GM23248 (cell line): ENCODE measurements around the gene NOL3. TPM values are rescaled to one million over a fixed set of nuclear protein-coding genes. Genes with fewer than 3 reads are reported as not detected.

Experiments used
- DNase-seq: peaks from one replicate; pipeline ENCODE4 v3.0.0-alpha.2; 2015
- H2AFZ ChIP-seq: fragments of 200-600 bp; sonication (generic); 2 replicates; pipeline ENCODE4 v1.6.1; 2016; ENCODE audit warnings: antibody characterized with exemption
- H3F3A ChIP-seq: fragments of 200-600 bp; sonication (generic); 2 replicates; pipeline ENCODE4 v1.6.1; 2016; ENCODE audit warnings: mild to moderate bottlenecking, antibody characterized with exemption, mixed run types; ENCODE audit not compliant: insufficient read depth
- H3K27ac ChIP-seq: fragments of 200-600 bp; sonication (generic); 2 replicates; pipeline ENCODE4 v1.5.1; 2016; ENCODE audit warnings: mild to moderate bottlenecking
- H3K27me3 ChIP-seq: fragments of 200-600 bp; sonication (generic); replicated peaks from 2 replicates; pipeline ENCODE4 v1.6.1; 2016; ENCODE audit warnings: mild to moderate bottlenecking; ENCODE audit not compliant: insufficient read depth
- H3K36me3 ChIP-seq: fragments of 200-600 bp; sonication (generic); 2 replicates; pipeline ENCODE4 v1.6.1; 2016; ENCODE audit warnings: low read depth, mild to moderate bottlenecking
- H3K4me1 ChIP-seq: fragments of 200-600 bp; sonication (generic); 2 replicates; pipeline ENCODE4 v1.6.1; 2016; ENCODE audit warnings: mild to moderate bottlenecking; ENCODE audit not compliant: insufficient read depth
- H3K4me2 ChIP-seq: fragments of 200-600 bp; sonication (generic); one replicate; pipeline ENCODE4 v1.6.1; 2016; ENCODE audit warnings: mild to moderate bottlenecking; ENCODE audit not compliant: unreplicated experiment
- H3K4me3 ChIP-seq: fragments of 200-600 bp; sonication (generic); 2 replicates; pipeline ENCODE4 v1.5.1; 2016; ENCODE audit warnings: mild to moderate bottlenecking
- H3K79me2 ChIP-seq: fragments of 200-600 bp; sonication (generic); 2 replicates; pipeline ENCODE4 v1.6.1; 2016; ENCODE audit warnings: mild to moderate bottlenecking; ENCODE audit not compliant: insufficient read depth
- H3K9ac ChIP-seq: fragments of 200-600 bp; sonication (generic); 2 replicates; pipeline ENCODE4 v1.6.1; 2016; ENCODE audit warnings: mild to moderate bottlenecking
- H3K9me2 ChIP-seq: fragments of 200-600 bp; sonication (generic); 2 replicates; pipeline ENCODE4 v1.6.1; 2016; ENCODE audit warnings: mixed run types, mild to moderate bottlenecking, moderate library complexity; ENCODE audit not compliant: insufficient read depth
- H3K9me3 ChIP-seq: fragments of 200-600 bp; sonication (generic); one replicate; pipeline ENCODE4 v1.6.1; 2017; ENCODE audit warnings: low read depth
- H4K20me1 ChIP-seq: fragments of 200-600 bp; sonication (generic); 2 replicates; pipeline ENCODE4 v1.6.0; 2016; ENCODE audit not compliant: insufficient read depth
- EZH2 ChIP-seq: fragments of 200-600 bp; sonication (generic); IDR thresholded peaks from 2 replicates; pipeline ENCODE4 v1.6.1; 2018; ENCODE audit warnings: antibody characterized with exemption, mild to moderate bottlenecking; ENCODE audit not compliant: insufficient read depth, poor library complexity, severe bottlenecking
- EZH2phosphoT487 ChIP-seq: fragments of 200-600 bp; sonication (generic); IDR thresholded peaks from 2 replicates; pipeline ENCODE4 v1.6.1; 2018; ENCODE audit warnings: antibody characterized with exemption, moderate library complexity, mild to moderate bottlenecking, low read depth; ENCODE audit not compliant: insufficient read depth
- WGBS, 2 experiments: methylation state at CpG; one replicate each; pipeline ENCODE4 v1.1.6; 2015 to 2017; ENCODE audit warnings: low lambda C conversion rate in 2 of 2, low coverage in 1 of 2; ENCODE audit errors: missing lambda C conversion rate in 2 of 2; 5-methylcytosine and 5-hydroxymethylcytosine counted together
- in situ Hi-C: fragments of 300-500 bp; cut with MboI; formaldehyde crosslinking; loops from 2 replicates; pipeline ENCODE4 v1.15.0; 2020
- polyA plus RNA-seq: library from polyadenylated mRNA; unstranded; fragments of >200 nt; fragmentation: Nextera tagmentation; extraction: Ambion mirVana; gene quantifications from 2 replicates; pipeline ENCODE4 v1.2.1, GENCODE V29; 2016
- total RNA-seq: library from RNA; depleted of rRNA; stranded (reverse); fragments of >200 nt; shearing (Covaris generic); gene quantifications from 2 replicates; pipeline ENCODE4 v1.2.3, GENCODE V29; 2014

NOL3 gene
- total and polyA plus RNA-seq, 2 experiments from 2014 or later: 20.3 to 31.0 TPM

DNA sequence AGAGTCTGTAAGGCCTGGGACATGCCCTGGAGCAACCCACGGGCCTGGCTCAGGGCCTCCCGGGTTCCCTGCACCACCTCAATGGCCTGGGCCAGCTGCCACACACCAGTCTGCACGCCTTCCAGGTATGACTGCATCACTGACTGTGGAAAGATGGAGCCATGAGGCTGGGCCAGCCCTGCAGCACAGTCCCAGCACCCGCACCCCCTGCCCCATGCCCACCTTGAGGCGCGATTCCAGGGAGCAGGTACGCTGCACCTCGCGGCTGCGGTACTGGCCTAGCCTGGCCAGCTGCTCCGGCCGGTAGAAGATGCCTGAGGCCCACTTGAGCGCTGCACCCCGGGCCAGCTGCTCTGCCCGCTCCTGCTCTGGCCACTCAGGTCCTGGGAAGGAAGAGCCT, 18.5 kb downstream of the NOL3 start:
- Histone ChIP-seq H3K36me3 (no peaks in the 10 kb centered on the region; the same call in 1 of the 2 replicates), H3K27me3 (no peaks in the 10 kb centered on the region), H3K4me2 (no peak overlapping the region), H3K79me2 (peaks cover 18% of the 10 kb centered on the region), H3K9ac (no peak overlapping the region), H3K4me3 (no peak overlapping the region), H3K4me1 (peaks cover 8% of the 10 kb centered on the region), H2AFZ (no peak overlapping the region), H4K20me1 (no peaks in the 10 kb centered on the region), H3K27ac (no peak overlapping the region), H3F3A (no peaks in the 10 kb centered on the region), H3K9me2 (no peaks in the 10 kb centered on the region), H3K9me3 (no peaks in the 10 kb centered on the region)
- in situ Hi-C loops: no loop called here
- no peak for TF ChIP-seq EZH2phosphoT487
- TF ChIP-seq EZH2: no peak
- 90 to 93% methylated on average over 15 of the region's 15 CpGs for whole genome bisulfite sequencing, 2 experiments
- DNase-seq: no peak

GRCh38 chr16:67190041-67190440, 19.7 kb downstream of the NOL3 start, which contains the start of gene EXOC3L1:
Gene EXOC3L1, minus strand, starts transcription at chr16:67190136. Its CDS starts 460 bp downstream, at chr16:67189676.
- WGBS, 2 experiments: 21 to 22% methylated on average over 5 to 6 of the region's 6 CpGs
- no peaks in the 10 kb centered on the region for H3K9me3 ChIP-seq
- H3K4me2 ChIP-seq: no peak within 1 kb of the TSS
- H3K36me3 ChIP-seq: peaks cover 4% of the 10 kb centered on the region; the same call in 1 of the 2 replicates
- peaks cover 30% of the 10 kb centered on the region for H3K79me2 ChIP-seq
- H3K9ac ChIP-seq: no peak within 1 kb of the TSS
- H2AFZ ChIP-seq: no peak within 1 kb of the TSS
- TF ChIP-seq EZH2: no peak
- H4K20me1 ChIP-seq: no peaks in the 10 kb centered on the region
- no peaks in the 10 kb centered on the region for H3K9me2 ChIP-seq
- H3K4me1 ChIP-seq: peaks cover 11% of the 10 kb centered on the region
- H3K27ac ChIP-seq: no peak within 1 kb of the TSS
- no peaks in the 10 kb centered on the region for H3K27me3 ChIP-seq
- in situ Hi-C loops: no loop called here
- no peak within 1 kb of the TSS for H3K4me3 ChIP-seq
- no peak for DNase-seq
- no peaks in the 10 kb centered on the region for H3F3A ChIP-seq

GRCh38 chr16:67190448-67191399, 20.4 kb downstream of the NOL3 start:
- TF ChIP-seq EZH2 (no peak), EZH2phosphoT487 (no peak)
- Histone ChIP-seq H3K9me2 (no peaks in the 10 kb centered on the region), H3K9ac (no peak overlapping the region), H3K79me2 (peaks cover 35% of the 10 kb centered on the region), H3F3A (no peaks in the 10 kb centered on the region), H3K4me1 (peaks cover 11% of the 10 kb centered on the region), H2AFZ (0 out of 2 replicates have a peak overlapping the region, but pooled peaks have one; percentile 36), H3K4me3 (no peak overlapping the region), H3K9me3 (no peaks in the 10 kb centered on the region), H3K4me2 (no peak overlapping the region), H3K36me3 (peaks cover 11% of the 10 kb centered on the region; the same call in 1 of the 2 replicates), H3K27me3 (no peaks in the 10 kb centered on the region), H3K27ac (no peak overlapping the region), H4K20me1 (no peaks in the 10 kb centered on the region)
- in situ Hi-C loops: no loop called here
- 78 to 79% methylated on average over 13 of the region's 13 CpGs for WGBS, 2 experiments
- no peak for DNase-seq

GRCh38 chr16:67191411-67191994, 21.2 kb downstream of the NOL3 start:
- no peaks in the 10 kb centered on the region for H3K27me3 ChIP-seq
- TF ChIP-seq EZH2phosphoT487: no peak
- TF ChIP-seq EZH2: no peak
- H3K79me2 ChIP-seq: peaks cover 39% of the 10 kb centered on the region
- no peaks in the 10 kb centered on the region for H3K9me3 ChIP-seq
- H3K4me1 ChIP-seq: peaks cover 11% of the 10 kb centered on the region
- H3K9me2 ChIP-seq: no peaks in the 10 kb centered on the region
- H4K20me1 ChIP-seq: no peaks in the 10 kb centered on the region
- H3K4me2 ChIP-seq: peak overlapping the region; percentile 30
- H3K36me3 ChIP-seq: peaks cover 12% of the 10 kb centered on the region; the same call in 1 of the 2 replicates
- no peak overlapping the region for H3K27ac ChIP-seq
- WGBS, 2 experiments: 15 to 19% methylated on average over 9 of the region's 9 CpGs
- H3F3A ChIP-seq: peaks cover 6% of the 10 kb centered on the region; the same call in 1 of the 2 replicates
- DNase-seq: no peak
- in situ Hi-C loops: no loop called here
- peak overlapping the region; percentile 36; the same call in 1 of the 2 replicates for H2AFZ ChIP-seq
- H3K9ac ChIP-seq: no peak overlapping the region
- peak overlapping the region; percentile 84; the same call in 1 of the 2 replicates for H3K4me3 ChIP-seq
